Lower leg skin (tissue), 3 donors: ENCODE data around the gene ZNF493.

Experiments used
- POLR2A ChIP-seq, 2 donors: fragments of 450-650 bp; IDR thresholded peaks; one replicate each; pipeline ENCODE4 v1.6.1; 2016 to 2017; ENCODE audit warnings: antibody characterized with exemption in 2 of 2, mild to moderate bottlenecking in 1 of 2, moderate library complexity in 1 of 2
- TF ChIP-seq, protein P1 (sequence below), 3 donors: fragments of 450-650 bp; IDR thresholded peaks; one replicate each; pipeline ENCODE4 v1.5.1; 2016; ENCODE audit warnings: antibody characterized with exemption in 3 of 3, mild to moderate bottlenecking in 3 of 3, moderate library complexity in 2 of 3

DNA sequence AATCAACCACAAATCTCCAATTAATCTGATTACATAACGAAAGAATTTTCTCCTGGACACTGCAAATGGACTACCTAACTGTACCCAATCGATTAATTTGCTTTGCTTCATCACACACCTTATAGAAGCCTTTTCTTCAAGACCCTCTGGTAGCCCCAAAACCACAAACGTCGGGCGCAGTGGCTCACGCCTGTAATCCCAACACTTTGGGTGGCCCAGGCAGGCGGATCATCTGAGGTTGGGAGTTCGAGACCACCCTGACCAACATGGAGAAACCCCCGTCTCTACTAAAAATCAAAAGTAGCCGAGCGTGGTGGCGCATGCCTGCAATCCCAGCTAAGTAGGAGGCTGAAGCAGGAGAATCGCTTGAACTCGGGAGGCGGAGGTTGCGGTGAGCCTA, 65.6 kb downstream of the ZNF493 start:
- no peak for TF ChIP-seq POLR2A (IDR thresholded peaks at IDR 0.05)
- TF ChIP-seq, protein P1, sequence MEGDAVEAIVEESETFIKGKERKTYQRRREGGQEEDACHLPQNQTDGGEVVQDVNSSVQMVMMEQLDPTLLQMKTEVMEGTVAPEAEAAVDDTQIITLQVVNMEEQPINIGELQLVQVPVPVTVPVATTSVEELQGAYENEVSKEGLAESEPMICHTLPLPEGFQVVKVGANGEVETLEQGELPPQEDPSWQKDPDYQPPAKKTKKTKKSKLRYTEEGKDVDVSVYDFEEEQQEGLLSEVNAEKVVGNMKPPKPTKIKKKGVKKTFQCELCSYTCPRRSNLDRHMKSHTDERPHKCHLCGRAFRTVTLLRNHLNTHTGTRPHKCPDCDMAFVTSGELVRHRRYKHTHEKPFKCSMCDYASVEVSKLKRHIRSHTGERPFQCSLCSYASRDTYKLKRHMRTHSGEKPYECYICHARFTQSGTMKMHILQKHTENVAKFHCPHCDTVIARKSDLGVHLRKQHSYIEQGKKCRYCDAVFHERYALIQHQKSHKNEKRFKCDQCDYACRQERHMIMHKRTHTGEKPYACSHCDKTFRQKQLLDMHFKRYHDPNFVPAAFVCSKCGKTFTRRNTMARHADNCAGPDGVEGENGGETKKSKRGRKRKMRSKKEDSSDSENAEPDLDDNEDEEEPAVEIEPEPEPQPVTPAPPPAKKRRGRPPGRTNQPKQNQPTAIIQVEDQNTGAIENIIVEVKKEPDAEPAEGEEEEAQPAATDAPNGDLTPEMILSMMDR (IDR thresholded peaks at IDR 0.05): no peak
